GM12878 (cell line): Measurements from ENCODE around the gene CIAPIN1. TPM values are rescaled to one million over a fixed set of nuclear protein-coding genes. Genes with fewer than 3 reads are reported as not detected.
A peak's percentile ranks its signal among the peaks of the same experiment; 100 is the strongest.

Experiments used
- BCL11A ChIP-seq: IDR thresholded peaks from 2 replicates; pipeline ENCODE4 v1.6.1; 2011; ENCODE audit warnings: low read depth, low read length
- BMI1 ChIP-seq: fragments of 450-650 bp; IDR thresholded peaks from 2 replicates; pipeline ENCODE4 v1.6.1; 2016; ENCODE audit warnings: mild to moderate bottlenecking, moderate library complexity, borderline replicate concordance
- CHD2 ChIP-seq: IDR thresholded peaks from 2 replicates; pipeline ENCODE4 v1.6.1; 2011; ENCODE audit warnings: low read depth, low read length, improper control_type of control experiment, borderline replicate concordance
- ETV6 ChIP-seq, 2 experiments: fragments of 450-650 bp in 1 of 2; IDR thresholded peaks in 1 of 2; conservative IDR thresholded peaks in 1 of 2; 2 replicates each; pipeline ENCODE4 v1.6.1; 2014; ENCODE audit warnings: antibody characterized with exemption in 1 of 2, borderline replicate concordance in 1 of 2, low read depth in 1 of 2, mild to moderate bottlenecking in 1 of 2, moderate library complexity in 1 of 2
- GATAD2B ChIP-seq: fragments of 450-650 bp; conservative IDR thresholded peaks from 2 replicates; pipeline ENCODE4 v1.6.1; 2017; ENCODE audit warnings: low read depth, mild to moderate bottlenecking, moderate library complexity
- HDGF ChIP-seq: fragments of 450-650 bp; IDR thresholded peaks from 2 replicates; pipeline ENCODE4 v1.6.1; 2016; ENCODE audit warnings: antibody characterized with exemption
- IKZF1 ChIP-seq: fragments of 450-650 bp; conservative IDR thresholded peaks from 2 replicates; pipeline ENCODE4 v1.6.1; 2017; ENCODE audit warnings: antibody characterized with exemption, mild to moderate bottlenecking
- MTA2 ChIP-seq: fragments of 450-650 bp; IDR thresholded peaks from 2 replicates; pipeline ENCODE4 v1.6.1; 2016; ENCODE audit warnings: low read depth, mild to moderate bottlenecking, moderate library complexity
- NR2C1 ChIP-seq: fragments of 450-650 bp; IDR thresholded peaks from 2 replicates; pipeline ENCODE4 v1.6.1; 2017; ENCODE audit warnings: antibody characterized with exemption, mild to moderate bottlenecking, moderate library complexity
- RB1 ChIP-seq: fragments of 450-650 bp; formaldehyde crosslinking; IDR thresholded peaks from 2 replicates; pipeline ENCODE4 v1.6.1; 2017; ENCODE audit warnings: mild to moderate bottlenecking, borderline replicate concordance
- SP1 ChIP-seq: IDR thresholded peaks from one replicate; pipeline ENCODE4 v1.6.1; 2011; ENCODE audit warnings: low read depth, low read length
- TCF12 ChIP-seq: IDR thresholded peaks from 2 replicates; pipeline ENCODE4 v1.6.1; 2011; ENCODE audit warnings: low read depth, mild to moderate bottlenecking, low read length
- ZNF274 ChIP-seq: IDR thresholded peaks from one replicate; pipeline ENCODE4 v1.8.0; 2011; ENCODE audit not compliant: insufficient read length, insufficient read depth
- polyA plus RNA-seq, 11 experiments: library from polyadenylated mRNA; depleted of rRNA in 4 of 11; unstranded in 6 of 11; stranded (reverse) in 5 of 11; fragments of >200 nt; fragmentation: Nextera tagmentation in 4 of 11; fragmentation: Illumina TruSeq in 1 of 11; extraction: Ambion mirVana in 4 of 11; extraction: Trizol in 1 of 11; gene quantifications; 1 replicate in 1 of 11; 2 replicates in 10 of 11; pipeline versions ENCODE4 v1.2.1 to v1.2.3, GENCODE V29; 2011 to 2016; ENCODE audit warnings: inconsistent platforms in 2 of 11, missing spikeins in 2 of 11, low read depth in 1 of 11
- total RNA-seq, 4 experiments: library from RNA; depleted of rRNA in 3 of 4; stranded (reverse); fragments of >200 nt in 3 of 4; fragmentation: Illumina TruSeq in 1 of 4; extraction: Trizol in 1 of 4; gene quantifications; 2 replicates each; pipeline versions ENCODE4 v1.2.1 to v1.2.3, GENCODE V29; 2013 to 2021
- TF ChIP-seq, protein P1 (sequence below): fragments of 450-650 bp; IDR thresholded peaks from 2 replicates; pipeline ENCODE4 v1.6.1; 2017; ENCODE audit warnings: borderline replicate concordance
- TF ChIP-seq, protein P2 (sequence below): fragments of 450-650 bp; IDR thresholded peaks from 2 replicates; pipeline ENCODE4 v1.6.1; 2017; ENCODE audit warnings: low read depth, mild to moderate bottlenecking, moderate library complexity
- TF ChIP-seq, protein P3 (sequence below): IDR thresholded peaks from 2 replicates; pipeline ENCODE4 v1.6.1; 2011; ENCODE audit warnings: mild to moderate bottlenecking, low read depth, low read length, moderate library complexity; ENCODE audit not compliant: insufficient replicate concordance
- TF ChIP-seq, protein P4 (sequence below): fragments of 450-650 bp; IDR thresholded peaks from 2 replicates; pipeline ENCODE4 v1.6.1; 2017; ENCODE audit warnings: mild to moderate bottlenecking, moderate library complexity
- TF ChIP-seq, protein P5 (sequence below): fragments of 150-350 bp; IDR thresholded peaks from 2 replicates; pipeline ENCODE4 v1.6.1; 2016; ENCODE audit warnings: low read depth, low read length

Gene CIAPIN1
- total and polyA plus RNA-seq, 10 of the 15 experiments (the other 5 are each of a cell fraction or from before 2014, with no cell fraction given), result 46.2 to 150 (median 54.3) TPM

DNA sequence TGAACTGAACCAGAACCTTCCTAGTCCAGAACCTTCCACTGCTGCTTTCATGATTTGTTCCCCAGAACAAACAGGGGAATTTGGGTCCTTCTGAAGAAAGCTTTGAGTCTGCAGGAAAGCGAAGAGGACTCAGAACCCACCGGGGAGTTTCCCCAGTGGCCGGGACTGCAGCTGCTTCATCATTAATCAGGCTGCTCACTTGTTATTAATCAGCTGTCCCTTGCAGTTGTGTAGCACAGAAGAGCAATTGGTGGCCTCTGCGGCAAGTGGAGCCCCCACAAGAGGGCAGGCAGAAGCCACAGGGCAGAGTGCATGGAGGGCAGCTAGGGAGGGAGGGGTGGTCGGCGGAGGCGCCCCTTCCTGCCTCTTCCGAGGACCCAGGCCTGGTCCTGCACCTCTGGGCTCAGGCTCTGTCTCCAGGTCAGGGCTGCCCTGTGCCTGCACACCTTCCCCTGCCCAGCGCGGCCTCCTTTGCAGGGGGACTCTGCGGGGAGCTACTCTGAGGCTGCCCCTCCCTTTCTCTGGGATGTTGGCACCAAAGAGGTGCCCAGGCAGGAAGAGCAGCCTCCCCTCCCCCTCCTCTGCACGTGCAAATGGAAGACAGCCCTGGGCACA lies 35.7 kb downstream of the CIAPIN1 start (continued):
- TF ChIP-seq TCF12 (peak; percentile 92), BMI1 (no peak), SP1 (no peak), RB1 (no peak), HDGF (no peak), NR2C1 (no peak), GATAD2B (no peak), CHD2 (no peak), ZNF274 (no peak), BCL11A (peak; percentile 73; the same call in 1 of the 2 replicates), ETV6 (conservative IDR thresholded peaks at IDR 0.05 in 1 of 2, IDR thresholded peaks at IDR 0.05 in 1 of 2; ENCODE audit: borderline replicate concordance in 1 of 2, low read depth in 1 of 2) (0 out of 4 replicates have a peak, but pooled peaks of 1 of the 2 experiments have one; percentile 30), MTA2 (peak; percentile 73), IKZF1 (peak; percentile 38; the same call in 1 of the 2 replicates)
- TF ChIP-seq, protein P1, sequence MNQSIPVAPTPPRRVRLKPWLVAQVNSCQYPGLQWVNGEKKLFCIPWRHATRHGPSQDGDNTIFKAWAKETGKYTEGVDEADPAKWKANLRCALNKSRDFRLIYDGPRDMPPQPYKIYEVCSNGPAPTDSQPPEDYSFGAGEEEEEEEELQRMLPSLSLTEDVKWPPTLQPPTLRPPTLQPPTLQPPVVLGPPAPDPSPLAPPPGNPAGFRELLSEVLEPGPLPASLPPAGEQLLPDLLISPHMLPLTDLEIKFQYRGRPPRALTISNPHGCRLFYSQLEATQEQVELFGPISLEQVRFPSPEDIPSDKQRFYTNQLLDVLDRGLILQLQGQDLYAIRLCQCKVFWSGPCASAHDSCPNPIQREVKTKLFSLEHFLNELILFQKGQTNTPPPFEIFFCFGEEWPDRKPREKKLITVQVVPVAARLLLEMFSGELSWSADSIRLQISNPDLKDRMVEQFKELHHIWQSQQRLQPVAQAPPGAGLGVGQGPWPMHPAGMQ, result no peak
- TF ChIP-seq, protein P2, sequence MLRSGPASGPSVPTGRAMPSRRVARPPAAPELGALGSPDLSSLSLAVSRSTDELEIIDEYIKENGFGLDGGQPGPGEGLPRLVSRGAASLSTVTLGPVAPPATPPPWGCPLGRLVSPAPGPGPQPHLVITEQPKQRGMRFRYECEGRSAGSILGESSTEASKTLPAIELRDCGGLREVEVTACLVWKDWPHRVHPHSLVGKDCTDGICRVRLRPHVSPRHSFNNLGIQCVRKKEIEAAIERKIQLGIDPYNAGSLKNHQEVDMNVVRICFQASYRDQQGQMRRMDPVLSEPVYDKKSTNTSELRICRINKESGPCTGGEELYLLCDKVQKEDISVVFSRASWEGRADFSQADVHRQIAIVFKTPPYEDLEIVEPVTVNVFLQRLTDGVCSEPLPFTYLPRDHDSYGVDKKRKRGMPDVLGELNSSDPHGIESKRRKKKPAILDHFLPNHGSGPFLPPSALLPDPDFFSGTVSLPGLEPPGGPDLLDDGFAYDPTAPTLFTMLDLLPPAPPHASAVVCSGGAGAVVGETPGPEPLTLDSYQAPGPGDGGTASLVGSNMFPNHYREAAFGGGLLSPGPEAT, result 0 out of 2 replicates have a peak, but pooled peaks have one; percentile 52
- TF ChIP-seq, protein P3, sequence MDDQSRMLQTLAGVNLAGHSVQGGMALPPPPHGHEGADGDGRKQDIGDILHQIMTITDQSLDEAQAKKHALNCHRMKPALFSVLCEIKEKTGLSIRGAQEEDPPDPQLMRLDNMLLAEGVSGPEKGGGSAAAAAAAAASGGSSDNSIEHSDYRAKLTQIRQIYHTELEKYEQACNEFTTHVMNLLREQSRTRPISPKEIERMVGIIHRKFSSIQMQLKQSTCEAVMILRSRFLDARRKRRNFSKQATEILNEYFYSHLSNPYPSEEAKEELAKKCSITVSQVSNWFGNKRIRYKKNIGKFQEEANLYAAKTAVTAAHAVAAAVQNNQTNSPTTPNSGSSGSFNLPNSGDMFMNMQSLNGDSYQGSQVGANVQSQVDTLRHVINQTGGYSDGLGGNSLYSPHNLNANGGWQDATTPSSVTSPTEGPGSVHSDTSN, result peak; percentile 77
- TF ChIP-seq, protein P4, sequence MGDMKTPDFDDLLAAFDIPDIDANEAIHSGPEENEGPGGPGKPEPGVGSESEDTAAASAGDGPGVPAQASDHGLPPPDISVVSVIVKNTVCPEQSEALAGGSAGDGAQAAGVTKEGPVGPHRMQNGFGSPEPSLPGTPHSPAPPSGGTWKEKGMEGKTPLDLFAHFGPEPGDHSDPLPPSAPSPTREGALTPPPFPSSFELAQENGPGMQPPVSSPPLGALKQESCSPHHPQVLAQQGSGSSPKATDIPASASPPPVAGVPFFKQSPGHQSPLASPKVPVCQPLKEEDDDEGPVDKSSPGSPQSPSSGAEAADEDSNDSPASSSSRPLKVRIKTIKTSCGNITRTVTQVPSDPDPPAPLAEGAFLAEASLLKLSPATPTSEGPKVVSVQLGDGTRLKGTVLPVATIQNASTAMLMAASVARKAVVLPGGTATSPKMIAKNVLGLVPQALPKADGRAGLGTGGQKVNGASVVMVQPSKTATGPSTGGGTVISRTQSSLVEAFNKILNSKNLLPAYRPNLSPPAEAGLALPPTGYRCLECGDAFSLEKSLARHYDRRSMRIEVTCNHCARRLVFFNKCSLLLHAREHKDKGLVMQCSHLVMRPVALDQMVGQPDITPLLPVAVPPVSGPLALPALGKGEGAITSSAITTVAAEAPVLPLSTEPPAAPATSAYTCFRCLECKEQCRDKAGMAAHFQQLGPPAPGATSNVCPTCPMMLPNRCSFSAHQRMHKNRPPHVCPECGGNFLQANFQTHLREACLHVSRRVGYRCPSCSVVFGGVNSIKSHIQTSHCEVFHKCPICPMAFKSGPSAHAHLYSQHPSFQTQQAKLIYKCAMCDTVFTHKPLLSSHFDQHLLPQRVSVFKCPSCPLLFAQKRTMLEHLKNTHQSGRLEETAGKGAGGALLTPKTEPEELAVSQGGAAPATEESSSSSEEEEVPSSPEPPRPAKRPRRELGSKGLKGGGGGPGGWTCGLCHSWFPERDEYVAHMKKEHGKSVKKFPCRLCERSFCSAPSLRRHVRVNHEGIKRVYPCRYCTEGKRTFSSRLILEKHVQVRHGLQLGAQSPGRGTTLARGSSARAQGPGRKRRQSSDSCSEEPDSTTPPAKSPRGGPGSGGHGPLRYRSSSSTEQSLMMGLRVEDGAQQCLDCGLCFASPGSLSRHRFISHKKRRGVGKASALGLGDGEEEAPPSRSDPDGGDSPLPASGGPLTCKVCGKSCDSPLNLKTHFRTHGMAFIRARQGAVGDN, result 0 out of 2 replicates have a peak, but pooled peaks have one; percentile 37
- TF ChIP-seq, protein P5, sequence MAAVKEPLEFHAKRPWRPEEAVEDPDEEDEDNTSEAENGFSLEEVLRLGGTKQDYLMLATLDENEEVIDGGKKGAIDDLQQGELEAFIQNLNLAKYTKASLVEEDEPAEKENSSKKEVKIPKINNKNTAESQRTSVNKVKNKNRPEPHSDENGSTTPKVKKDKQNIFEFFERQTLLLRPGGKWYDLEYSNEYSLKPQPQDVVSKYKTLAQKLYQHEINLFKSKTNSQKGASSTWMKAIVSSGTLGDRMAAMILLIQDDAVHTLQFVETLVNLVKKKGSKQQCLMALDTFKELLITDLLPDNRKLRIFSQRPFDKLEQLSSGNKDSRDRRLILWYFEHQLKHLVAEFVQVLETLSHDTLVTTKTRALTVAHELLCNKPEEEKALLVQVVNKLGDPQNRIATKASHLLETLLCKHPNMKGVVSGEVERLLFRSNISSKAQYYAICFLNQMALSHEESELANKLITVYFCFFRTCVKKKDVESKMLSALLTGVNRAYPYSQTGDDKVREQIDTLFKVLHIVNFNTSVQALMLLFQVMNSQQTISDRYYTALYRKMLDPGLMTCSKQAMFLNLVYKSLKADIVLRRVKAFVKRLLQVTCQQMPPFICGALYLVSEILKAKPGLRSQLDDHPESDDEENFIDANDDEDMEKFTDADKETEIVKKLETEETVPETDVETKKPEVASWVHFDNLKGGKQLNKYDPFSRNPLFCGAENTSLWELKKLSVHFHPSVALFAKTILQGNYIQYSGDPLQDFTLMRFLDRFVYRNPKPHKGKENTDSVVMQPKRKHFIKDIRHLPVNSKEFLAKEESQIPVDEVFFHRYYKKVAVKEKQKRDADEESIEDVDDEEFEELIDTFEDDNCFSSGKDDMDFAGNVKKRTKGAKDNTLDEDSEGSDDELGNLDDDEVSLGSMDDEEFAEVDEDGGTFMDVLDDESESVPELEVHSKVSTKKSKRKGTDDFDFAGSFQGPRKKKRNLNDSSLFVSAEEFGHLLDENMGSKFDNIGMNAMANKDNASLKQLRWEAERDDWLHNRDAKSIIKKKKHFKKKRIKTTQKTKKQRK, result no peak
